ENCODE data around the gene OSBPL10. TPM values are rescaled to one million over a fixed set of nuclear protein-coding genes. Genes with fewer than 3 reads are reported as not detected.

The OSBPL10 gene
- total and polyA plus RNA-seq, 8 donors, result 26.6 to 42.6 (median 38.6) TPM

DNA sequence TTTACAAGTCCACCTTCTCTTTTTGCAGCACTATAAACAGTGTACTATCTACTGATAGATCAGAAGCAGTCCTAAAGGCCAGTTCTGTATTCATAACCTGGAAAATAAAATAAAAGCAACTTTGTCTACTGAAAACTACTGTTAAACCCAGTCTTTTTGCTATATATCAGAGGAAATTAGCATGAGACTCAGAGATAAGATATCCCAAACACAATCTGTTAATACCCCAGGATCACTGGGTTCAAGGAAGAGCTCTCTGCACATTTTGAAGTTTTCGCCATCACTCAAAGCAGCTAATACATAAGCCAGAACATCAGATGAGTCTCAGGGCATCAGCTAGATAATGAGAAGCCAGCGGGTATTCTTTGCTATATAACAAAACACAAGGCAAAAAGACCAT, 21.8 kb downstream of the OSBPL10 start:
- ATAC-seq, result no peak
- Histone ChIP-seq H3K27ac (peak overlapping the region; percentile 42 to 72), H3K36me3 (no peaks in the 10 kb centered on the region), H3K9me3 (peaks cover 0 to 10% of the 10 kb centered on the region in 2 donors), H3K4me3 (no peak overlapping the region), H3K4me1 (peaks cover 29 to 32% of the 10 kb centered on the region in 2 donors), H3K27me3 (no peaks in the 10 kb centered on the region)
- intact Hi-C loops (cut with DNase I), result no loop called here
- TF ChIP-seq, protein P1, sequence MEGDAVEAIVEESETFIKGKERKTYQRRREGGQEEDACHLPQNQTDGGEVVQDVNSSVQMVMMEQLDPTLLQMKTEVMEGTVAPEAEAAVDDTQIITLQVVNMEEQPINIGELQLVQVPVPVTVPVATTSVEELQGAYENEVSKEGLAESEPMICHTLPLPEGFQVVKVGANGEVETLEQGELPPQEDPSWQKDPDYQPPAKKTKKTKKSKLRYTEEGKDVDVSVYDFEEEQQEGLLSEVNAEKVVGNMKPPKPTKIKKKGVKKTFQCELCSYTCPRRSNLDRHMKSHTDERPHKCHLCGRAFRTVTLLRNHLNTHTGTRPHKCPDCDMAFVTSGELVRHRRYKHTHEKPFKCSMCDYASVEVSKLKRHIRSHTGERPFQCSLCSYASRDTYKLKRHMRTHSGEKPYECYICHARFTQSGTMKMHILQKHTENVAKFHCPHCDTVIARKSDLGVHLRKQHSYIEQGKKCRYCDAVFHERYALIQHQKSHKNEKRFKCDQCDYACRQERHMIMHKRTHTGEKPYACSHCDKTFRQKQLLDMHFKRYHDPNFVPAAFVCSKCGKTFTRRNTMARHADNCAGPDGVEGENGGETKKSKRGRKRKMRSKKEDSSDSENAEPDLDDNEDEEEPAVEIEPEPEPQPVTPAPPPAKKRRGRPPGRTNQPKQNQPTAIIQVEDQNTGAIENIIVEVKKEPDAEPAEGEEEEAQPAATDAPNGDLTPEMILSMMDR (IDR thresholded peaks at IDR 0.05), result no peak
- DNase-seq, result no peak

DNA sequence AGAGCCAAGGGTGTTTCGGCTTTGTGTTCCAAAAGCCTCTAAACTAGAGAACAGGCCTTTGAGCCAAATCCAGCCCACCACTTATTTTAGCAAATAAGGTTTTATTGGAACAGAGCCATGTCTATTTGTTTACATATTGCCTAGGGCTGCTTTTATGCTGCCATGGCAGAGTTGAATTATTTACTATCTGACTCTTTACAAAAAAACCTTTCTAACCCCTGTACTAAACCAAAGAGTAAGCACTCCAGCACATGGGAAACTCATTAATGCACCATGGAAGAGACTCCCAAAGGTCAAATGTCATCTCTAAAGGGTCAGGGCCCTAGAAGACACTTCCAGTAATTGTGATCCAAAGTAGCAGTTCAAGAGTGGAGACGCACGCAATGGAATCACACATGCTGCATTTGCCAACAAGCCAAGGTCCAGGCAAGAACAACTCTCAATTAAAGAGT, 22.3 kb downstream of the OSBPL10 start:
- Histone ChIP-seq H3K4me3 (no peak overlapping the region), H3K4me1 (peaks cover 29 to 32% of the 10 kb centered on the region in 2 donors), H3K36me3 (no peaks in the 10 kb centered on the region), H3K27me3 (no peaks in the 10 kb centered on the region), H3K27ac (peak overlapping the region in 1 of 2 donors; percentile 42), H3K9me3 (peaks cover 0 to 10% of the 10 kb centered on the region in 2 donors)
- ATAC-seq, result peak; percentile 34
- TF ChIP-seq, protein P1 (IDR thresholded peaks at IDR 0.05), result no peak
- intact Hi-C loops (cut with DNase I), result no loop called here
- peak in 2 of 4 donors; percentile 70 to 83 for DNase-seq

GRCh38 chr3:31957106-31957505, 24.0 kb downstream of the OSBPL10 start:
- ATAC-seq, result no peak
- DNase-seq, result no peak
- H3K27ac ChIP-seq, result no peak overlapping the region
- peaks cover 0 to 10% of the 10 kb centered on the region in 2 donors for H3K9me3 ChIP-seq
- intact Hi-C loops (cut with DNase I), result no loop called here
- H3K36me3 ChIP-seq, result no peaks in the 10 kb centered on the region
- TF ChIP-seq, protein P1 (IDR thresholded peaks at IDR 0.05), result no peak
- no peaks in the 10 kb centered on the region for H3K27me3 ChIP-seq
- no peak overlapping the region for H3K4me3 ChIP-seq
- H3K4me1 ChIP-seq, result peaks cover 29 to 32% of the 10 kb centered on the region in 2 donors

GRCh38 chr3:31955581-31955980, 25.5 kb downstream of the OSBPL10 start:
- H3K4me1 ChIP-seq, result peaks cover 26 to 27% of the 10 kb centered on the region in 2 donors
- H3K36me3 ChIP-seq, result no peaks in the 10 kb centered on the region
- DNase-seq (no peak), ATAC-seq (no peak)
- H3K27me3 ChIP-seq, result no peaks in the 10 kb centered on the region
- peaks cover 0 to 10% of the 10 kb centered on the region in 2 donors for H3K9me3 ChIP-seq
- intact Hi-C loops (cut with DNase I), result no loop called here
- no peak overlapping the region for H3K27ac ChIP-seq
- TF ChIP-seq, protein P1 (IDR thresholded peaks at IDR 0.05), result no peak
- H3K4me3 ChIP-seq, result no peak overlapping the region

DNA sequence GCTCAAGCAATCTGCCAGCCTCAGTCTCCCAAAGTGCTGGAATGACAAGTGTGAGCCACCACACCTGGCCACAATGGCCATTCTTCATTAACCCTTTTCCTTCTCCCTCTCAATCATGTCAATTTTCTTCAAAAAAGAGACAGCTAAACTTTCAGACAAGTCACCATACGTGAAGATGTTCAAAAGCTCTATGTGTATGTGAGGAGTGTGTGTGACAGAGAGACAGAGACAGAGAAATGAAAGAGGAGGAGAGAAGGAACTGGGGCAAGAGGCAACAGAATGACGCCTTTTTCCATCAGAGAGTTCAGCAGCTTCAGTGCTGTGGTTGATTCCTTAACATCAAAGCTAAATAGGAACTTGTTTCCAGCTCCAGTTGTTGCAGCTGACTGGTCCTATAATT, 27.4 kb downstream of the OSBPL10 start:
- DNase-seq (no peak), ATAC-seq (no peak)
- intact Hi-C loops (cut with DNase I), result no loop called here
- TF ChIP-seq, protein P1 (IDR thresholded peaks at IDR 0.05), result no peak
- H3K4me1 ChIP-seq, result peaks cover 7 to 8% of the 10 kb centered on the region in 2 donors
- no peak overlapping the region for H3K4me3 ChIP-seq
- H3K9me3 ChIP-seq, result peaks cover 0 to 10% of the 10 kb centered on the region in 2 donors
- no peaks in the 10 kb centered on the region for H3K27me3 ChIP-seq
- no peak overlapping the region for H3K27ac ChIP-seq
- no peaks in the 10 kb centered on the region for H3K36me3 ChIP-seq
